Breast epithelium (tissue), 3 donors: ENCODE data around the gene ATP9A.

ENCODE experiments used
- CTCF ChIP-seq, 3 donors: fragments of 450-650 bp; IDR thresholded peaks; one replicate each; pipeline ENCODE4 v1.5.1; 2016 to 2017; ENCODE audit warnings: antibody characterized with exemption in 3 of 3, mild to moderate bottlenecking in 3 of 3, moderate library complexity in 3 of 3
- POLR2A ChIP-seq: fragments of 450-650 bp; IDR thresholded peaks from one replicate; pipeline ENCODE4 v1.6.1; 2016; ENCODE audit warnings: antibody characterized with exemption, mild to moderate bottlenecking, moderate library complexity
- POLR2AphosphoS5 ChIP-seq, 3 donors: sonication (generic); formaldehyde crosslinking; IDR thresholded peaks; one replicate each; pipeline ENCODE4 v1.6.1; 2017; ENCODE audit warnings: antibody characterized with exemption in 3 of 3

- TF ChIP-seq POLR2A (no peak), CTCF (IDR thresholded peaks at IDR 0.05) (peak; percentile 36 to 74 (median 63)), POLR2AphosphoS5 (IDR thresholded peaks at IDR 0.05) (no peak)
Observed at GRCh38 chr20:51700809-51701285, 67.3 kb downstream of the ATP9A start.
